Muscle layer of colon (tissue), 2 donors: ENCODE results near the gene VWC2L.

ENCODE experiments used
- H3K27ac ChIP-seq: one replicate; pipeline ENCODE4 v1.7.0; 2013; ENCODE audit warnings: low read depth, mild to moderate bottlenecking, low read length, moderate library complexity
- H3K27me3 ChIP-seq, 2 donors: one replicate each; pipeline ENCODE4 v1.7.0; 2013; ENCODE audit warnings: low read length in 2 of 2, mild to moderate bottlenecking in 2 of 2; ENCODE audit not compliant: insufficient read depth in 2 of 2, control insufficient read depth in 1 of 2
- H3K36me3 ChIP-seq: one replicate; pipeline ENCODE4 v1.7.0; 2013; ENCODE audit warnings: mild to moderate bottlenecking, low read length; ENCODE audit not compliant: insufficient read depth
- H3K4me1 ChIP-seq: one replicate; pipeline ENCODE4 v1.7.0; 2013; ENCODE audit warnings: mild to moderate bottlenecking, low read length; ENCODE audit not compliant: insufficient read depth
- H3K4me3 ChIP-seq, 2 donors: one replicate each; pipeline ENCODE4 v1.7.0; 2013; ENCODE audit warnings: low read length in 2 of 2, low read depth in 1 of 2, mild to moderate bottlenecking in 1 of 2, moderate library complexity in 1 of 2
- H3K9ac ChIP-seq: one replicate; pipeline ENCODE4 v1.7.0; 2013; ENCODE audit warnings: low read length
- H3K9me3 ChIP-seq: one replicate; pipeline ENCODE4 v1.7.0; 2013; ENCODE audit warnings: mild to moderate bottlenecking, low read length
- donor health status: abdominal sarcoma.
- donor health status: Adenocarcinoma of cecum.

The VWC2L gene

DNA sequence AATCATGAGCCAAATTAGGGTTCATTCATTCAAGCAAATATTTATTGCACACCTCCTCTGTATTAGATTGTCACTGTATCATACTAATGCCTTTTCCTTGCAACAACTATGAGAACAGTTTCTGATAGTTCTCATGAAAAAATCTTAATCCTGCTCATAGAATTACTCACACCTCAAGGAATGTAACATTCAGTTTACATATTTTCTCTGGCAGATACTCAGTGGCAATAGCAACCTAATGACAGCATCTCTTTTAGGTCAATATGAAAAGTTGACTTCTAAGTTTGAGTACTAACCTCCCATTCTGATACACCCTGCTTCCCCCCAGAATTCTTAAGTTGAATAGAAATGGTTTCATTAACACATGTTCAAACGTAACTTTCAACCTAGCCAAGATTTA lies 132.0 kb downstream of the VWC2L start:
- Histone ChIP-seq H3K4me3 (no peak overlapping the region), H3K4me1 (no peaks in the 10 kb centered on the region), H3K36me3 (no peaks in the 10 kb centered on the region), H3K9me3 (no peaks in the 10 kb centered on the region), H3K27ac (no peak overlapping the region), H3K27me3 (no peaks in the 10 kb centered on the region), H3K9ac (no peak overlapping the region)

DNA sequence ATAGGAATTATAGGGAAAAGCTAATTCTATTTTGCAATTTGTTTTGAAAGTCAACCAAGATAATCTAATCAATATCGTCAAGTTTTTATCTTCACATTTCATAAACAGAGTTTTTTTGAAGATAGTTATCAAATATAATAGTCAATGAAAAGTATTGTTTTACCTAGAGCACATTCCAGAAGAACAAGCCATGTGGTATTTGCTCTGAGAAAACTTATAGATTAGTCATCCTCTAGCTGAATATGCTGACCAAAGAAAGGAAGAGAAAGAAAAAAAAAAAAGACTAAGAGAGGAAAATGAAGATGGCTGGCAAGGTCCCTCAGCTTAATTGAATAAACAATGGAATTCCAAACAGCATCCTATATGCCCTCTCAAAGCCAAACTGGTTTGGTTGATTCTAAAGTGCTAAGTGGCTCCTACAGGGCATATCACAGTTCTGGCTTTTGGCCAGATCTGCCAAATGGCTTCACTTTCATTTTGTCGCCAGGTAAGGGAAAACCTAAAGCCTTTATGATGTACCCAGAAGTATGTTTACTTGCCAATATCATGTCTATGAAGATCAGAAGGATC lies 132.6 kb downstream of the VWC2L start:
- Histone ChIP-seq H3K36me3 (no peaks in the 10 kb centered on the region), H3K27ac (no peak overlapping the region), H3K9me3 (no peaks in the 10 kb centered on the region), H3K9ac (no peak overlapping the region), H3K27me3 (no peaks in the 10 kb centered on the region), H3K4me3 (no peak overlapping the region), H3K4me1 (peaks cover 6% of the 10 kb centered on the region)

DNA sequence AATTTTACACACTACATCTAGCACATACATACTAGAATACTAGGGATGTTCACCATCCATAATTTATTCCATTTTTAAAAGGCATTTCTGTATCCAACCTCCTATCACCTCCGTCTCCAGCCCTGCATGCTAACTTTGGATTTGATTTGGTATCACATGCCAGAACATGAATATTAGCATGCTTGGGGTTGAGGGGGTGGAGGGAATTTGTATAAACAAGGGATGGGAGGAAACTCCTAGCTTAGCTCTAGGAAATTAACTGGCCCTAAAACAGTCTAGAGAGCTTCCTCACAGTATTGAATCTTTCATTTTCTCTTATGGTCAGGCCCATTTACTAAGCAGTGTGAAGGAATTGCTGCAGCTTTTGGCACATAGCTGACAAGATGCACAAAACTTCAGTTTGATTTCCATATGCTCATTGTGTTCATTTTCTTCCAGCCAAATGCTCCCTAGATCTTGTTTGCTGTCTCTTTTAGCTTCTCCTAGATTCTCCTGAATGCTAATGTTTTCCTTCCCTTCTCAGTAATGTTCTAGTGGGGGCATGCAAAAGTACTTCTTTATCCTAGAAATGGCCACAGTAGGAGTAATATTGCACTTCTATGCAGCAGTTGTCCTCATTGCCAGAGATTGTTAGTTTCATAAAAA lies 135.2 kb downstream of the VWC2L start:
- H3K27me3 ChIP-seq, result no peaks in the 10 kb centered on the region
- no peaks in the 10 kb centered on the region for H3K36me3 ChIP-seq
- peaks cover 11% of the 10 kb centered on the region for H3K4me1 ChIP-seq
- H3K4me3 ChIP-seq, result no peak overlapping the region
- H3K9ac ChIP-seq, result no peak overlapping the region
- H3K27ac ChIP-seq, result no peak overlapping the region
- no peaks in the 10 kb centered on the region for H3K9me3 ChIP-seq

DNA sequence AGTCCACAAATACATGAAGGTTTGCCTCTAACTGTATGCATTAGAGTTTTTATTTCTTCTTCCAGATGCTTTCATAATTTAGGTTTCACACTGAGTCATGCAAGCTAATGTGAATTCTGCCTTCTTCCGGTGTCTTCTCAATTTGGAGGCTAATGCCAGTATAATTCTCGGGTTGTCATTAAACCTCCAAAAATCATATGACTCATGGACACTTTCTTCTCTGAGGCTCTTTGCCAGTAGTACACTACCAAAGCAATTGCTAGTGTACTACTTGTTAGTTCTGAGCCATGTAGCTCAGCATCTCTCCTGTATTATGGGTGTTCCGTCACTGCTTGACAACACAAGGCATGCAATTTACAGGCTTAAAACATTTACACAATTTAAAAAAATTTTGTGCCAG lies 137.1 kb downstream of the VWC2L start:
- H3K27me3 ChIP-seq, result no peaks in the 10 kb centered on the region
- peaks cover 11% of the 10 kb centered on the region for H3K4me1 ChIP-seq

DNA sequence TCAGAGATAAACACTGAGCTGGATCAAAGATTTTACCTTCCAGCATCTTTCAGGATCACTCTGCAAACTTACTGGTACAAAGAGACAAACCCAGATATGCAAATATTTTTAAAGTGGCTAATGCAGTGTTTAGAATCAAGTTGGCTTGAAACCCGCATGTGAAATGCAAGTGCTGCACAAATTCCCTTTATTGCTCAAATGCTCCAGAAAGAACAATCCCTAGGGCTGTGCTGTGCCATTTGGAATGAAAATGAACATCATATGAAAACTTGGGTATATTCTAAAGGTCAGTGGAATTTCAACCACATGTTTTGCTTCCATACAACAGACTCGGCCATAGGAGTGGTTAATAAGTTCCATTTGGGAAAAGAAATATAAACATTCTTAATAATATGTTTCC lies 139.1 kb downstream of the VWC2L start:
- Histone ChIP-seq H3K27me3 (no peaks in the 10 kb centered on the region), H3K27ac (no peak overlapping the region), H3K9ac (no peak overlapping the region), H3K4me1 (peaks cover 11% of the 10 kb centered on the region), H3K36me3 (no peaks in the 10 kb centered on the region), H3K4me3 (no peak overlapping the region), H3K9me3 (no peaks in the 10 kb centered on the region)

More for the DNA sequence above, 137.1 kb downstream of the VWC2L start:
- Histone ChIP-seq H3K9ac (no peak overlapping the region), H3K4me3 (no peak overlapping the region), H3K36me3 (no peaks in the 10 kb centered on the region), H3K27ac (no peak overlapping the region), H3K9me3 (no peaks in the 10 kb centered on the region)

DNA sequence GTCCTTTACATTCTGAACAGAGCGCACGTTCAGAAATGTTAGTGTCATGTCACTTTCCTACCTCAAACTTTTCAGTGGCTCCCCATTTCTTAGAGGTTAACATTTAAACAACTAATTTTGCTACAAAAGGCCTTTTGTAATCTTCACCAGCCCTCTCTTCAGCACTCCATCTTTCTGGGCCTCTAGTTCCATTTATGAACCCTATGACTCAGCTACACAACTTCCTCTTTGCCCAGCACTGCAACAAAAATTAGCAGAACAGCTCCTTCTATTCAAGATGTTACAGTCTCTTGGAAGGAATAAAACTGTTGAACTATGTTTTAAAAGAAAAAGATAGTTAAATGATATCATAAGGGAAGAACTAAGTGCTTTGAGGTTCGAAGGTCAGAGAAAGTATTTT lies 139.9 kb downstream of the VWC2L start:
- Histone ChIP-seq H3K9ac (no peak overlapping the region), H3K4me1 (peaks cover 11% of the 10 kb centered on the region), H3K9me3 (no peaks in the 10 kb centered on the region), H3K4me3 (no peak overlapping the region), H3K27me3 (no peaks in the 10 kb centered on the region), H3K36me3 (no peaks in the 10 kb centered on the region), H3K27ac (no peak overlapping the region)

DNA sequence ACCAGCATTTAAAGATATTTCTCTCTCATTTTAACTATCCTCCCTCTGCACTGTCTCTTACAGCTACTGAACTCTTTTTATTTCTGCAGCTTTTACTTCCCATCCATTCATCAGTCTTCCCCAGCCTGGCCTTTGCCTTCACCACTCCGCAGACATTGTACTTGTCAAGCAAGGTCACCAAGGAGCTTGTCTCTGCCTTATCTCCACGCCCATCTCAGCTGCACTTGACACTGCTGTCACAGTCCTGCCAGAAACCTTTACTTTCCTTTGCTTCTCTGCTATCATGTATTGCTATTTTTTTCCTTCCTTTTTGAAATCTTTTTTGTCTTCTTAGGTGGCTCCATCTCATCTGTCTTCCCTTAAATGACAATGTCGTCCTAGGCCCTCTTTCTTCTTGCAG lies 147.0 kb downstream of the VWC2L start:
- Histone ChIP-seq H3K27ac (no peak overlapping the region), H3K9ac (no peak overlapping the region), H3K9me3 (no peaks in the 10 kb centered on the region), H3K4me3 (no peak overlapping the region), H3K4me1 (no peaks in the 10 kb centered on the region), H3K36me3 (no peaks in the 10 kb centered on the region), H3K27me3 (no peaks in the 10 kb centered on the region)

DNA sequence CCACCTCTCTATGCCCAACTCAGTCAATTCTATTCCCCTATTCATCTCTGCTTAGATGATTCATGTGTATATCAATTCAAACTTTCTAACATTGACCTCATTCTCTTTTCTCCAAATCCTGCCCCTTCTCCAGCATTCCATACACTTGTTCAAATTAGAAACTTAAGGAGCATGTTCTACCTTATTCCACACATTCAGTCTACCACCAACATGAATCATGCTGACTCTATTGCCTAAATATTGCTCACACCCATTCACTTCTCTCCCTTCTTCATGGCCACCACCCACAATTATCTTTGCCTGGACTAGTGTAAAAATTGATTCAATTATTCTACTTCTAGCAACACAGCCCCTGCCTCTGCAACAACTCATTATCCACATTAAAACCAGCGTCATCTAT lies 147.5 kb downstream of the VWC2L start:
- no peak overlapping the region for H3K9ac ChIP-seq
- no peak overlapping the region for H3K4me3 ChIP-seq
- H3K9me3 ChIP-seq, result no peaks in the 10 kb centered on the region
- no peaks in the 10 kb centered on the region for H3K36me3 ChIP-seq
- H3K27ac ChIP-seq, result no peak overlapping the region
- H3K27me3 ChIP-seq, result no peaks in the 10 kb centered on the region
- no peaks in the 10 kb centered on the region for H3K4me1 ChIP-seq

DNA sequence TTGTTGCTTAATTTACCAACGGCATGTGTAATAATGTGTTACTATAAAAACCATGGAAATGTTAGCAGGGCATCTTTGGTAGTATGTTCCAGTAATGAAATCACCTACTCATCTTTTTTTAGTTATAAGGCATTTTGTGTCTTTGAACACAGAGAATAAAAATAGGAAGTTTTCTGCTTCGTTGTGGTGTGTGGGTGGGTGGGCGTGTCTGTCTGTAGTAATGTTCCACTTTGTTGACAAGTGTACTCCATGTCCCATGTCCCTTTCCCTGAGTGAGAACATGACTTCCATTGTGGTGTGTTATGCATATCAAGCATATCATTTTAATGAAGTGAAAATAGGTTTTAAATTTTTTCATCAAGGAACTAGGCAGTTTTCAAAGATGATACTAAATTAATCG lies 149.3 kb downstream of the VWC2L start:
- Histone ChIP-seq H3K9me3 (no peaks in the 10 kb centered on the region), H3K4me1 (no peaks in the 10 kb centered on the region), H3K9ac (no peak overlapping the region), H3K27me3 (no peaks in the 10 kb centered on the region), H3K4me3 (no peak overlapping the region), H3K27ac (no peak overlapping the region), H3K36me3 (no peaks in the 10 kb centered on the region)

DNA sequence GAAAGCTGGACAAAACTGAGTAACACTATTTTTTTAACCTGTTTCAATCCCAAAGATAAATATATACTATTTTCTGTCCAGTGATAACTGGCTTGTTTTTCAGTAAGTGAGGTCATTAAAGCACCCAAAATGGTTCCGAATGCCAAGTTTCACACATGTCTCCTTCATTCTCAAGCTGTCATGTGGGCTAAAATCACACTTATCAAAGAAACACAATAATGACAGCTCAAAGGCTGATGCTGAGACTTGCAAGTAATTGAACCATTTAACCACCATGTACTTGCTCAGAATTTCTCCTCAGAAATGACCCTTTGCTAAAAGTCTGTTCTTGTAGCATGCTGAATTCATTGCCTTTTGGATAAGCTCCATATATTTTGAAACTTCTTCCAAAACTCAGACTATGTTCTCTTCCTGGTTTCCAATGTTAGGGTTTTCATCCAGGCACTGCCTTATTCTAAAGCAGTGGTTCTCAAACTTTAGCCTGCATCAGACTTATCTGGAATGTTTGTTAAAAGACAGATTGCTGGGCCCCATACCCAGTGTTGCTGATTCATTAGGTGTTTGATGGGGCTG lies 149.8 kb downstream of the VWC2L start:
- Histone ChIP-seq H3K9me3 (no peaks in the 10 kb centered on the region), H3K4me3 (no peak overlapping the region), H3K27me3 (no peaks in the 10 kb centered on the region), H3K9ac (no peak overlapping the region), H3K27ac (no peak overlapping the region), H3K4me1 (no peaks in the 10 kb centered on the region), H3K36me3 (no peaks in the 10 kb centered on the region)

DNA sequence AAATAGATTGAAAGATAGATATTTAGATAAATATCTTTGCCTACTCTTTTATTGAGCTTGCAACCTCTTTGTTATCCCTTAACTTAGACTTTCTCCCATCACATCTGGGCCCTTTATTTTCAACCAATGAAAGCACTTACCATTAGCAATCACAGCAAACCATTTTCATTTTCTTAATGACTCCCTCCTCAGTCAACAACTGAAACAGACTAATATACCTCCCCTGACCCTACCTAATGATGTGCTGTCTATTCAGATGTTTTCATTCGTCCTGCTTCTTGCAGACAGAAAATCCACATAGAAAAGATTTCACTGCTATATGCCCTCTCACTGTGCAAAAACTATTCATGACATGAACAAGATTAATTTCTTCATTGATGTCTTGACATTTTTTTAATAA lies 154.4 kb downstream of the VWC2L start:
- Histone ChIP-seq H3K9me3 (no peaks in the 10 kb centered on the region), H3K4me1 (no peaks in the 10 kb centered on the region), H3K36me3 (no peaks in the 10 kb centered on the region), H3K9ac (no peak overlapping the region), H3K27me3 (no peaks in the 10 kb centered on the region), H3K4me3 (no peak overlapping the region), H3K27ac (no peak overlapping the region)

DNA sequence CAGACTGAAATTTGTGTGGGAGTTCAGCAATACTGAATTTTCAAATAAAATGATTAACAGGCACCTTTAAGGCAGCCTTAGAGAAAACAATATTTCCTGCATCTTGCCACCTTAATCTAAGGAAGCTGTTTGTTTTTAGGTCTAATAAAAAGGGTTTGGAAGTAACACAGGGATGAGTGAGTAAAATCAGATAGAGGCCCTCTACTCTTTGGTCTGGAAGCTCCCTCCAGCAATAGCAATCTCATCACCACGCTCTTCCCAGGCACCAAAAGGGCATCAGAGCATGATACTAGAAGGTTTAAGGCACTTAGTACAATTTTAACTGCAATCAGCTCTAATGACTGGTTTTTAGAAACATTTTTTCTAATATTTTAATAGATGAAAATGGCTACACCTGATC lies 155.6 kb downstream of the VWC2L start:
- Histone ChIP-seq H3K9ac (no peak overlapping the region), H3K4me1 (no peaks in the 10 kb centered on the region), H3K9me3 (no peaks in the 10 kb centered on the region), H3K27me3 (no peaks in the 10 kb centered on the region), H3K27ac (no peak overlapping the region), H3K36me3 (no peaks in the 10 kb centered on the region), H3K4me3 (no peak overlapping the region)
